ENCODE measurements around the gene GREB1L. TPM values are rescaled to one million over a fixed set of nuclear protein-coding genes. Genes with fewer than 3 reads are reported as not detected.

Gene GREB1L
- total and polyA plus RNA-seq, 2 experiments from 2014 or later: 14.0 to 16.8 TPM

DNA sequence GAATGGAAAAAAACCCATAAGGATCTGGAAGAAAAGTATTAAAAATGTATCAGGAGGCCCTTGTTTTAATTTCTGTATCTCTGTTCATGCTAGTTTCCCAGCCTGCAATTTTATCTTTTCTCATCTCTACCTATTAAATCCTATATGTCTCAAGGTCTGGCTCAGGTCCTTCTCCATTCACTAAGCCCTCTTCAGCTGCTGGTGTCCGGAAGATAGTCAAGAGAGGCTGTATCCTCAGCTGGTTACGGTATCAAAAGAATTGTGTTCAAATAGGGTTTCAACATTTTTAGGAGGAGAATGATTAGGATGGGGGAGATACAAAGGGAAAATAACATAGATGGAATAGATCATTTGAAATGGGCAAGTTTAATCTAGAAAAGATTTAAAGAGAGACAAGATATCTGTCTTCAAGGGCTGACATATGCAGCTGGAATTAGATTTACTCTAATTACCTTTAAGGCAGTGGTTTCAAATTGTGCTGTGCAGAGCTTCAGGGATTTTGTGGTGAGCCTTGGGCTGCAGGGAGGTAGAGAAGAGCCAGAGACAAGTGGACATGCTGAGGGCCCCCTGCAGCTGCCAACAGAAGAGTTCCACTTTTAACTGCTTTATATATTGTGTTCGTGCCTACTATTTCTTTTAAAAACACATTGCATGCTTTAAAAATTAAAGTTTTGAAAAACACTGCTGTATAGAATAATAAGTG is 24.1 kb downstream of the GREB1L start:
- no peaks in the 10 kb centered on the region for H4K20me1 ChIP-seq (ENCODE audit: insufficient read depth, poor library complexity, severe bottlenecking)
- no peaks in the 10 kb centered on the region for H3K79me2 ChIP-seq
- peaks cover 10% of the 10 kb centered on the region for H3K4me1 ChIP-seq (ENCODE audit: insufficient read depth)
- no peak overlapping the region for H3K27ac ChIP-seq
- H3K36me3 ChIP-seq (replicated peaks; ENCODE audit: insufficient read depth, low read depth): no peaks in the 10 kb centered on the region
- no peaks in the 10 kb centered on the region for H3K9me3 ChIP-seq (ENCODE audit: low read depth)
- H3K4me2 ChIP-seq: no peak overlapping the region
- TF ChIP-seq, protein P1, sequence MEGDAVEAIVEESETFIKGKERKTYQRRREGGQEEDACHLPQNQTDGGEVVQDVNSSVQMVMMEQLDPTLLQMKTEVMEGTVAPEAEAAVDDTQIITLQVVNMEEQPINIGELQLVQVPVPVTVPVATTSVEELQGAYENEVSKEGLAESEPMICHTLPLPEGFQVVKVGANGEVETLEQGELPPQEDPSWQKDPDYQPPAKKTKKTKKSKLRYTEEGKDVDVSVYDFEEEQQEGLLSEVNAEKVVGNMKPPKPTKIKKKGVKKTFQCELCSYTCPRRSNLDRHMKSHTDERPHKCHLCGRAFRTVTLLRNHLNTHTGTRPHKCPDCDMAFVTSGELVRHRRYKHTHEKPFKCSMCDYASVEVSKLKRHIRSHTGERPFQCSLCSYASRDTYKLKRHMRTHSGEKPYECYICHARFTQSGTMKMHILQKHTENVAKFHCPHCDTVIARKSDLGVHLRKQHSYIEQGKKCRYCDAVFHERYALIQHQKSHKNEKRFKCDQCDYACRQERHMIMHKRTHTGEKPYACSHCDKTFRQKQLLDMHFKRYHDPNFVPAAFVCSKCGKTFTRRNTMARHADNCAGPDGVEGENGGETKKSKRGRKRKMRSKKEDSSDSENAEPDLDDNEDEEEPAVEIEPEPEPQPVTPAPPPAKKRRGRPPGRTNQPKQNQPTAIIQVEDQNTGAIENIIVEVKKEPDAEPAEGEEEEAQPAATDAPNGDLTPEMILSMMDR (IDR thresholded peaks at IDR 0.05; ENCODE audit: poor library complexity): no peak
- no peak for TF ChIP-seq EZH2phosphoT487 (IDR thresholded peaks at IDR 0.05; ENCODE audit: low read depth, severe bottlenecking, unreplicated experiment)
- TF ChIP-seq EZH2 (IDR thresholded peaks at IDR 0.05; ENCODE audit: borderline replicate concordance): no peak
- H2AFZ ChIP-seq: no peak overlapping the region
- H3K27me3 ChIP-seq: no peaks in the 10 kb centered on the region
- H3K9me2 ChIP-seq (replicated peaks; ENCODE audit: insufficient read depth): no peaks in the 10 kb centered on the region
- DNase-seq (ENCODE audit: low spot score): no peak
- 73% methylated on average over 3 of the region's 3 CpGs for WGBS (ENCODE audit: low lambda C conversion rate, missing lambda C conversion rate)
- no peak overlapping the region for H3K4me3 ChIP-seq

DNA sequence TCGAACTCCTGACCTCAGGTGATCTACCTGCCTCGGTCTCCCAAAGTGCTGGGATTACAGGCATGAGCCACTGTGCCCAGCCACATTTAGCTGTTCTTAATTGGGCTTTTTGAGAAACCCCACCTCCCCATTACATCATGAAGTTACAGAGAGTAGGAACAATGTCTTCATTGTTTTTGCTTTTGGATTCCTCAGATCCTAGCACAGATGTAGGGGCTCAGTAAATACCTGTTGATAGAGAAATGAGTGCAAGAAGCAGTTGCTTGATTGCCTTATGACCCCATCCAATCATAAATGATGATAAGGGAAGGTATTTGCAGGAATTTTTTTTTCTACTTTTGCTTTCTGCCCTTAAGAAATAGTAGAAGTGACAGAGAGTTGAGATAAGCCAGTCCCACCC is 25.4 kb downstream of the GREB1L start:
- Histone ChIP-seq H3K4me2 (no peak overlapping the region), H3K79me2 (no peaks in the 10 kb centered on the region), H3K9me2 (replicated peaks; ENCODE audit: insufficient read depth) (no peaks in the 10 kb centered on the region), H3K27ac (no peak overlapping the region), H3K9me3 (ENCODE audit: low read depth) (no peaks in the 10 kb centered on the region), H4K20me1 (ENCODE audit: insufficient read depth, poor library complexity, severe bottlenecking) (no peaks in the 10 kb centered on the region), H3K4me1 (ENCODE audit: insufficient read depth) (peaks cover 10% of the 10 kb centered on the region), H3K4me3 (no peak overlapping the region), H2AFZ (no peak overlapping the region), H3K36me3 (replicated peaks; ENCODE audit: insufficient read depth, low read depth) (no peaks in the 10 kb centered on the region), H3K27me3 (no peaks in the 10 kb centered on the region)
- TF ChIP-seq, protein P1 (IDR thresholded peaks at IDR 0.05; ENCODE audit: poor library complexity): no peak
- TF ChIP-seq EZH2 (IDR thresholded peaks at IDR 0.05; ENCODE audit: borderline replicate concordance) (no peak), EZH2phosphoT487 (IDR thresholded peaks at IDR 0.05; ENCODE audit: low read depth, severe bottlenecking, unreplicated experiment) (no peak)
- 74% methylated on average over 2 of the region's 2 CpGs for WGBS (ENCODE audit: low lambda C conversion rate, missing lambda C conversion rate)
- no peak for DNase-seq (ENCODE audit: low spot score)

DNA sequence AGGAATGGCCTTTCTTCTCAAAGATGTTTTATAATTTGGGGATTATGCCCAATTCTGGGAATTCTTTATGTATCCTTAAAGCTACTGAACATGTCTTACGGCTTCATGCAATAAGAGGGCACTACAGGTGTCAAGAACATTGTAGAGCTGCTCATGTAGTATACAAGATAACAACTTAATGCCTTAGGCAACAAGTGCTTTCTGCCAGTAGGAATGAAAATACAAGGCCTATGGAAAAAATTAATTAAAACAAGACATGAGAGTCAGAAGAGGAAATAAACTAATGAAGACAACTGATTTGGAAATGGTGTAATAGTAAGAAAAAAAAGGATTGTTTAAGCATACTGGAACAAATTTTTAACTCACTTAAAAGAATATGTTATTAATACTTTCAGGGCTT is 27.3 kb downstream of the GREB1L start:
- WGBS (ENCODE audit: low lambda C conversion rate, missing lambda C conversion rate): 0% methylated on average over 1 of the region's 1 CpG
- TF ChIP-seq EZH2 (IDR thresholded peaks at IDR 0.05; ENCODE audit: borderline replicate concordance) (no peak), EZH2phosphoT487 (IDR thresholded peaks at IDR 0.05; ENCODE audit: low read depth, severe bottlenecking, unreplicated experiment) (no peak)
- TF ChIP-seq, protein P1 (IDR thresholded peaks at IDR 0.05; ENCODE audit: poor library complexity): no peak
- no peak overlapping the region for H2AFZ ChIP-seq
- H3K4me2 ChIP-seq: no peak overlapping the region
- no peaks in the 10 kb centered on the region for H3K36me3 ChIP-seq (replicated peaks; ENCODE audit: insufficient read depth, low read depth)
- peaks cover 10% of the 10 kb centered on the region for H3K4me1 ChIP-seq (ENCODE audit: insufficient read depth)
- no peaks in the 10 kb centered on the region for H3K9me2 ChIP-seq (replicated peaks; ENCODE audit: insufficient read depth)
- H3K27ac ChIP-seq: no peak overlapping the region
- DNase-seq (ENCODE audit: low spot score): no peak
- no peaks in the 10 kb centered on the region for H3K79me2 ChIP-seq
- H3K27me3 ChIP-seq: no peaks in the 10 kb centered on the region
- H3K9me3 ChIP-seq (ENCODE audit: low read depth): no peaks in the 10 kb centered on the region
- H4K20me1 ChIP-seq (ENCODE audit: insufficient read depth, poor library complexity, severe bottlenecking): no peaks in the 10 kb centered on the region
- no peak overlapping the region for H3K4me3 ChIP-seq
